Keratinocyte (primary cell): Measurements from ENCODE around the gene NF1. TPM values are rescaled to one million over a fixed set of nuclear protein-coding genes. Genes with fewer than 3 reads are reported as not detected.

Experiments
- DNase-seq: peaks from one replicate; pipeline ENCODE4 v3.0.0-alpha.2; 2011; ENCODE audit warnings: low read depth, missing footprints, low spot score
- FAIRE-seq: peaks from 2 replicates; lab custom pipeline; 2011; peaks lifted over from hg19 to GRCh38; lab: Jason Lieb, UNC
- H2AFZ ChIP-seq: 2 replicates; pipeline ENCODE4 v1.6.0; 2012; ENCODE audit warnings: low read length, control low read depth, inconsistent platforms; ENCODE audit not compliant: control insufficient read depth
- H3K27ac ChIP-seq: 2 replicates; pipeline ENCODE4 v1.5.1; 2011; ENCODE audit warnings: low read length; ENCODE audit not compliant: control insufficient read depth, insufficient read depth
- H3K27me3 ChIP-seq: 3 replicates; pipeline ENCODE4 v1.6.0; 2011; ENCODE audit warnings: low read length; ENCODE audit not compliant: control insufficient read depth, insufficient read depth; ENCODE audit errors: extremely low read depth
- H3K36me3 ChIP-seq, 2 experiments: 2 replicates in 1 of 2; 3 replicates in 1 of 2; pipeline ENCODE4 v1.5.1; 2011; ENCODE audit warnings: low read length in 2 of 2, mild to moderate bottlenecking in 1 of 2; ENCODE audit not compliant: control insufficient read depth in 2 of 2, insufficient read depth in 2 of 2; ENCODE audit errors: extremely low read depth in 1 of 2
- H3K4me1 ChIP-seq: 3 replicates; pipeline ENCODE4 v1.5.1; 2011; ENCODE audit warnings: low read length; ENCODE audit not compliant: control insufficient read depth, insufficient read depth; ENCODE audit errors: extremely low read depth
- H3K4me2 ChIP-seq: 3 replicates; pipeline ENCODE4 v1.6.0; 2011; ENCODE audit warnings: low read depth, low read length; ENCODE audit not compliant: control insufficient read depth, insufficient read depth; ENCODE audit errors: extremely low read depth
- H3K4me3 ChIP-seq, 3 experiments: fragments of 200-600 bp in 1 of 3; sonication (generic) in 1 of 3; 2 replicates in 2 of 3; 3 replicates in 1 of 3; pipeline ENCODE4 v1.5.1; 2011 to 2016; ENCODE audit warnings: low read length in 3 of 3, mild to moderate bottlenecking in 3 of 3, control low read depth in 2 of 3, inconsistent platforms in 1 of 3, low read depth in 1 of 3, mixed read lengths in 1 of 3, mixed run types in 1 of 3, moderate library complexity in 1 of 3; ENCODE audit not compliant: control insufficient read depth in 2 of 3, insufficient read depth in 2 of 3; ENCODE audit errors: extremely low read depth in 1 of 3
- H3K79me2 ChIP-seq: 2 replicates; pipeline ENCODE4 v1.6.0; 2012; ENCODE audit warnings: low read length; ENCODE audit not compliant: control insufficient read depth, insufficient read depth
- H3K9ac ChIP-seq: 3 replicates; pipeline ENCODE4 v1.6.0; 2011; ENCODE audit warnings: low read length; ENCODE audit not compliant: control insufficient read depth, insufficient read depth; ENCODE audit errors: extremely low read depth
- H3K9me1 ChIP-seq: 3 replicates; pipeline ENCODE4 v1.6.0; 2011; ENCODE audit warnings: low read length; ENCODE audit not compliant: control insufficient read depth, insufficient read depth; ENCODE audit errors: extremely low read depth
- H3K9me3 ChIP-seq: 2 replicates; pipeline ENCODE4 v1.5.1; 2012; ENCODE audit warnings: low read depth, low read length; ENCODE audit not compliant: control insufficient read depth
- H4K20me1 ChIP-seq: 3 replicates; pipeline ENCODE4 v1.6.0; 2011; ENCODE audit warnings: low read length; ENCODE audit not compliant: control insufficient read depth, insufficient read depth; ENCODE audit errors: extremely low read depth
- EZH2 ChIP-seq: IDR thresholded peaks from one replicate; pipeline ENCODE4 v1.6.1; 2012; ENCODE audit warnings: inconsistent platforms, mild to moderate bottlenecking, low read length, moderate library complexity
- dilution Hi-C: fragments of 300-500 bp; cut with MboI; formaldehyde crosslinking; loops from one replicate; pipeline ENCODE4 v1.7.0; 2020; ENCODE audit warnings: low sequenced_read_pairs; ENCODE audit not compliant: extremely low pct_ligation_motif_present
- polyA plus RNA-seq, 5 experiments: library from polyadenylated mRNA; depleted of rRNA in 3 of 5; stranded (reverse) in 3 of 5; stranded (forward) in 1 of 5; unstranded in 1 of 5; fragments of >200 nt; gene quantifications; 1 replicate in 1 of 5; 2 replicates in 3 of 5; 3 replicates in 1 of 5; pipeline versions ENCODE4 v1.2.1 to v1.2.3, GENCODE V29; 2011 to 2012; ENCODE audit warnings: missing spikeins in 2 of 5, low read depth in 1 of 5, low replicate concordance in 1 of 5
- TF ChIP-seq, protein P1 (sequence below), 3 experiments: IDR thresholded peaks in 1 of 3; conservative IDR thresholded peaks in 1 of 3; optimal IDR thresholded peaks in 1 of 3; 2 replicates in 2 of 3; 3 replicates in 1 of 3; pipeline versions ENCODE3 to v1.5.1; 2011; ENCODE audit warnings: low read length in 3 of 3, mild to moderate bottlenecking in 3 of 3, moderate library complexity in 2 of 3, control low read depth in 1 of 3, inconsistent platforms in 1 of 3; ENCODE audit not compliant: insufficient read depth in 2 of 3; ENCODE audit errors: extremely low read depth in 1 of 3

Gene NF1
- polyA plus RNA-seq, 1 donor (not counting 4 experiments of a cell fraction or from before 2014, with no cell fraction given) = 26.7 TPM

GRCh38 chr17:31323551-31323950 lies 228.8 kb downstream of the NF1 start:
- dilution Hi-C loops = no loop called here
- peak; percentile 9 for FAIRE-seq

DNA sequence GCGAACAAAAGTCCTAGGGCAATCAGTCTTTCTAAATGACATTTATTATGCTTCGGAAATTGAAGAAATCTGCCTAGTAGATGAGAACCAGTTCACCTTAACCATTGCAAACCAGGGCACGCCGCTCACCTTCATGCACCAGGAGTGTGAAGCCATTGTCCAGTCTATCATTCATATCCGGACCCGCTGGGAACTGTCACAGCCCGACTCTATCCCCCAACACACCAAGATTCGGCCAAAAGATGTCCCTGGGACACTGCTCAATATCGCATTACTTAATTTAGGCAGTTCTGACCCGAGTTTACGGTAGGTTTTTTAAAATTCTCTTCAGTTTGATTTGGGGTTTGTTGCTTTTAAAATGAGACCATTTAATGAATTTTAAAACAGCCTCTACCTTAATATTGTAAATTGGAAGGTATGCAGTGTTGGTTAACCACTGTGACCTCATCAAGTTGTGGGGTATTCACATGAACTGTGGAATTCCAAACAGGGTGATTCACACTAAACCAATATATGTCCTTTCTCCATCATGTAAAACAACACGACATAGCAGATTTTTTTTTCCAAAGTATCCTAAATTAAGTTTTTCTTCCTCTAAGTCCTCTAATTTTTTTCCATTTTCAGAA lies 232.9 kb downstream of the NF1 start:
- Histone ChIP-seq H3K4me1 (peaks cover 32% of the 10 kb centered on the region), H3K4me2 (peak overlapping the region; percentile 59), H3K27me3 (no peaks in the 10 kb centered on the region), H3K9me1 (no peaks in the 10 kb centered on the region), H3K79me2 (no peaks in the 10 kb centered on the region), H4K20me1 (no peaks in the 10 kb centered on the region), H3K9ac (peak overlapping the region; percentile 2), H3K36me3 (peaks cover 0 to 3% of the 10 kb centered on the region in 2 experiments), H3K27ac (peak overlapping the region; percentile 33), H3K9me3 (no peaks in the 10 kb centered on the region), H2AFZ (no peak overlapping the region), H3K4me3 (no peak overlapping the region)
- TF ChIP-seq, protein P1, sequence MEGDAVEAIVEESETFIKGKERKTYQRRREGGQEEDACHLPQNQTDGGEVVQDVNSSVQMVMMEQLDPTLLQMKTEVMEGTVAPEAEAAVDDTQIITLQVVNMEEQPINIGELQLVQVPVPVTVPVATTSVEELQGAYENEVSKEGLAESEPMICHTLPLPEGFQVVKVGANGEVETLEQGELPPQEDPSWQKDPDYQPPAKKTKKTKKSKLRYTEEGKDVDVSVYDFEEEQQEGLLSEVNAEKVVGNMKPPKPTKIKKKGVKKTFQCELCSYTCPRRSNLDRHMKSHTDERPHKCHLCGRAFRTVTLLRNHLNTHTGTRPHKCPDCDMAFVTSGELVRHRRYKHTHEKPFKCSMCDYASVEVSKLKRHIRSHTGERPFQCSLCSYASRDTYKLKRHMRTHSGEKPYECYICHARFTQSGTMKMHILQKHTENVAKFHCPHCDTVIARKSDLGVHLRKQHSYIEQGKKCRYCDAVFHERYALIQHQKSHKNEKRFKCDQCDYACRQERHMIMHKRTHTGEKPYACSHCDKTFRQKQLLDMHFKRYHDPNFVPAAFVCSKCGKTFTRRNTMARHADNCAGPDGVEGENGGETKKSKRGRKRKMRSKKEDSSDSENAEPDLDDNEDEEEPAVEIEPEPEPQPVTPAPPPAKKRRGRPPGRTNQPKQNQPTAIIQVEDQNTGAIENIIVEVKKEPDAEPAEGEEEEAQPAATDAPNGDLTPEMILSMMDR (optimal IDR thresholded peaks at IDR 0.05 in 1 of 3, IDR thresholded peaks at IDR 0.05 in 1 of 3, conservative IDR thresholded peaks at IDR 0.05 in 1 of 3; ENCODE audit: extremely low read depth in 1 of 3, insufficient read depth in 2 of 3, low read length in 3 of 3) = no peak
- no peak for TF ChIP-seq EZH2
- no peak for DNase-seq
- FAIRE-seq = peak; percentile 94
- dilution Hi-C loops = no loop called here

More at GRCh38 chr17:31323551-31323950, 228.8 kb downstream of the NF1 start:
- Histone ChIP-seq H3K27ac (no peak overlapping the region), H3K27me3 (no peaks in the 10 kb centered on the region), H2AFZ (no peak overlapping the region), H3K4me1 (peaks cover 30% of the 10 kb centered on the region), H3K9me1 (no peaks in the 10 kb centered on the region), H3K4me2 (no peak overlapping the region), H3K36me3 (peaks cover 0 to 3% of the 10 kb centered on the region in 2 experiments), H3K9ac (no peak overlapping the region), H3K4me3 (no peak overlapping the region), H3K9me3 (no peaks in the 10 kb centered on the region), H4K20me1 (no peaks in the 10 kb centered on the region), H3K79me2 (no peaks in the 10 kb centered on the region)
- TF ChIP-seq, protein P1 (optimal IDR thresholded peaks at IDR 0.05 in 1 of 3, IDR thresholded peaks at IDR 0.05 in 1 of 3, conservative IDR thresholded peaks at IDR 0.05 in 1 of 3; ENCODE audit: extremely low read depth in 1 of 3, insufficient read depth in 2 of 3, low read length in 3 of 3) = no peak
- TF ChIP-seq EZH2 = no peak
- DNase-seq = no peak
